Parathyroid adenoma (tissue), 2 donors: ENCODE results near the gene RTN4.

Experiments used
- H2AFZ ChIP-seq: fragments of 300-600 bp; sonication (generic); one replicate; pipeline ENCODE4 v1.7.0; 2017; ENCODE audit warnings: antibody characterized with exemption, mild to moderate bottlenecking
- H3K27ac ChIP-seq: fragments of 300-600 bp; sonication (generic); one replicate; pipeline ENCODE4 v1.7.0; 2017
- H3K27me3 ChIP-seq: fragments of 300-600 bp; sonication (generic); one replicate; pipeline ENCODE4 v1.7.0; 2017; ENCODE audit warnings: low read length; ENCODE audit not compliant: control insufficient read depth, insufficient read depth
- H3K36me3 ChIP-seq: fragments of 300-600 bp; sonication (generic); one replicate; pipeline ENCODE4 v1.7.0; 2017; ENCODE audit warnings: low read length; ENCODE audit not compliant: control insufficient read depth, insufficient read depth
- H3K4me1 ChIP-seq: fragments of 300-600 bp; sonication (generic); one replicate; pipeline ENCODE4 v1.7.0; 2017; ENCODE audit warnings: control low read depth
- H3K4me2 ChIP-seq: fragments of 300-600 bp; sonication (generic); one replicate; pipeline ENCODE4 v1.7.0; 2017; ENCODE audit warnings: low read length
- H3K4me3 ChIP-seq: fragments of 300-600 bp; sonication (generic); one replicate; pipeline ENCODE4 v1.7.0; 2017; ENCODE audit warnings: low read depth, low read length
- H3K79me2 ChIP-seq: fragments of 300-600 bp; sonication (generic); one replicate; pipeline ENCODE4 v1.7.0; 2017; ENCODE audit warnings: control low read depth
- H3K9ac ChIP-seq: fragments of 300-600 bp; sonication (generic); one replicate; pipeline ENCODE4 v1.7.0; 2017; ENCODE audit warnings: mild to moderate bottlenecking
- H3K9me3 ChIP-seq: fragments of 300-600 bp; sonication (generic); one replicate; pipeline ENCODE4 v1.7.0; 2017; ENCODE audit warnings: low read length; ENCODE audit not compliant: control insufficient read depth
- TF ChIP-seq, protein P1 (sequence below): fragments of 300-600 bp; sonication (generic); IDR thresholded peaks from one replicate; pipeline ENCODE4 v1.7.0; 2017; ENCODE audit warnings: antibody characterized with exemption, mild to moderate bottlenecking
- donor health status: primary hyperparathyroidism.

Gene RTN4

DNA sequence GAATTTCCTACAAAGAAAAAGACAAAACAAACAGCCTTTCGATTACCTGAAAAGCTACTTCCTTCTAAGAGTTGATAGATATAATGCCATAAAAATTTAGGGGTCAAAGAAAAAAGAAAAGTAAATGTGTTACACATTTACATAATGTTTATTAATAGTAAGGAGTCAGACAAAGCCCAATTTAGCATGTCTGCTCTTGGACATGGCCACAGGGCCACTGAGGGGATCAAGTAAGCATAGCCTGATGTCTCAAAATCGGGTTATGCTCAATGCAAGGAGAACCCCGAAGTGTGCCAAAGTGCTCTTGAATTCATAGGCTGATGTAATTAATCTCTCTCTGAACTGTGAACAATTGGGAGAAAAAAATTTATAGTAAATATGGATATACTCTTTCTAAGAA lies 61.6 kb downstream of the RTN4 start:
- Histone ChIP-seq H3K9me3 (no peaks in the 10 kb centered on the region), H3K27me3 (no peaks in the 10 kb centered on the region), H3K9ac (no peak overlapping the region), H3K4me1 (peaks cover 5% of the 10 kb centered on the region), H3K79me2 (peaks cover 15% of the 10 kb centered on the region), H3K4me2 (no peak overlapping the region), H3K27ac (no peak overlapping the region), H2AFZ (no peak overlapping the region), H3K36me3 (no peaks in the 10 kb centered on the region), H3K4me3 (no peak overlapping the region)
- TF ChIP-seq, protein P1, sequence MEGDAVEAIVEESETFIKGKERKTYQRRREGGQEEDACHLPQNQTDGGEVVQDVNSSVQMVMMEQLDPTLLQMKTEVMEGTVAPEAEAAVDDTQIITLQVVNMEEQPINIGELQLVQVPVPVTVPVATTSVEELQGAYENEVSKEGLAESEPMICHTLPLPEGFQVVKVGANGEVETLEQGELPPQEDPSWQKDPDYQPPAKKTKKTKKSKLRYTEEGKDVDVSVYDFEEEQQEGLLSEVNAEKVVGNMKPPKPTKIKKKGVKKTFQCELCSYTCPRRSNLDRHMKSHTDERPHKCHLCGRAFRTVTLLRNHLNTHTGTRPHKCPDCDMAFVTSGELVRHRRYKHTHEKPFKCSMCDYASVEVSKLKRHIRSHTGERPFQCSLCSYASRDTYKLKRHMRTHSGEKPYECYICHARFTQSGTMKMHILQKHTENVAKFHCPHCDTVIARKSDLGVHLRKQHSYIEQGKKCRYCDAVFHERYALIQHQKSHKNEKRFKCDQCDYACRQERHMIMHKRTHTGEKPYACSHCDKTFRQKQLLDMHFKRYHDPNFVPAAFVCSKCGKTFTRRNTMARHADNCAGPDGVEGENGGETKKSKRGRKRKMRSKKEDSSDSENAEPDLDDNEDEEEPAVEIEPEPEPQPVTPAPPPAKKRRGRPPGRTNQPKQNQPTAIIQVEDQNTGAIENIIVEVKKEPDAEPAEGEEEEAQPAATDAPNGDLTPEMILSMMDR: no peak

DNA sequence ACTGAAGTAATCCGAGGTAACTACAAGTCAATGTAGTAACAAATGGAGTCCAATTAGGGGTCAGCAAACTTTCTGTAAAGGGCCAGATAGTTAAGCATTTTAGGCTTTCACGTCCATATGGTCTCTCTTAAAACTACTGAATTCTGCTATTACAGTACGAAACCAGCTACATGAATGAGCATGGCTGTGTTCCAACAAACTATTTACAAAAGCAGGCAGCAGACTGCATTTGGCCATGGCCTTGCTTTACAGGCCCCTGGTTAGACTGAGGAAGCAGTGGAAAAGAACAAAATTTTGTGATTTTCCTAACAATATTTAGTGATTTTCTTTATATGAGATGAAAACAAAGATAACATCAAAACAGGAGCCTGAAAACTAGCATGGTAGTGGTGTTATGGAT lies 64.0 kb downstream of the RTN4 start:
- Histone ChIP-seq H3K4me3 (no peak overlapping the region), H3K27me3 (no peaks in the 10 kb centered on the region), H3K4me2 (no peak overlapping the region), H3K9ac (no peak overlapping the region), H3K9me3 (no peaks in the 10 kb centered on the region), H3K27ac (no peak overlapping the region), H3K4me1 (peaks cover 7% of the 10 kb centered on the region), H2AFZ (no peak overlapping the region), H3K79me2 (peaks cover 4% of the 10 kb centered on the region), H3K36me3 (no peaks in the 10 kb centered on the region)
- TF ChIP-seq, protein P1: no peak

DNA sequence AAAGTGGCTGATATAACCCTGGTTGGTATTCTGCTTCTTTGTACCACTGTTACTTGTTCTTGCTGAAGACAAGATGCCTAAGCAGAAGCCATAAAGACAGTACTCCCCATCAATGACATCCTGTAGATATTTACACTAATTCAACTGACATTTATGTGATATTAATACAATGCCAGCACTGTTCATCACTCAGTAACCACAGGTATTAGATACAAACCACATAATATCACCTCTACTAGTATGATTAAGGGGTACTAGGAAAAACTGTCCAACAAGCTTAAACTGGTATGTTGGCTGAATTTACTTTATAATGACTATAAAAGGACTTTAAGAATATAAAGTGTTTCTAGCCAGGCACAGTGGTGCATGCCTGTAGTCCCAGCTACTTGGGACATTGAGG lies 65.8 kb downstream of the RTN4 start:
- H3K4me3 ChIP-seq: no peak overlapping the region
- H3K9ac ChIP-seq: no peak overlapping the region
- H3K79me2 ChIP-seq: peaks cover 4% of the 10 kb centered on the region
- H3K4me2 ChIP-seq: no peak overlapping the region
- H3K27me3 ChIP-seq: no peaks in the 10 kb centered on the region
- H2AFZ ChIP-seq: no peak overlapping the region
- H3K36me3 ChIP-seq: no peaks in the 10 kb centered on the region
- TF ChIP-seq, protein P1: no peak
- H3K4me1 ChIP-seq: peaks cover 9% of the 10 kb centered on the region
- H3K27ac ChIP-seq: no peak overlapping the region
- H3K9me3 ChIP-seq: no peaks in the 10 kb centered on the region

DNA sequence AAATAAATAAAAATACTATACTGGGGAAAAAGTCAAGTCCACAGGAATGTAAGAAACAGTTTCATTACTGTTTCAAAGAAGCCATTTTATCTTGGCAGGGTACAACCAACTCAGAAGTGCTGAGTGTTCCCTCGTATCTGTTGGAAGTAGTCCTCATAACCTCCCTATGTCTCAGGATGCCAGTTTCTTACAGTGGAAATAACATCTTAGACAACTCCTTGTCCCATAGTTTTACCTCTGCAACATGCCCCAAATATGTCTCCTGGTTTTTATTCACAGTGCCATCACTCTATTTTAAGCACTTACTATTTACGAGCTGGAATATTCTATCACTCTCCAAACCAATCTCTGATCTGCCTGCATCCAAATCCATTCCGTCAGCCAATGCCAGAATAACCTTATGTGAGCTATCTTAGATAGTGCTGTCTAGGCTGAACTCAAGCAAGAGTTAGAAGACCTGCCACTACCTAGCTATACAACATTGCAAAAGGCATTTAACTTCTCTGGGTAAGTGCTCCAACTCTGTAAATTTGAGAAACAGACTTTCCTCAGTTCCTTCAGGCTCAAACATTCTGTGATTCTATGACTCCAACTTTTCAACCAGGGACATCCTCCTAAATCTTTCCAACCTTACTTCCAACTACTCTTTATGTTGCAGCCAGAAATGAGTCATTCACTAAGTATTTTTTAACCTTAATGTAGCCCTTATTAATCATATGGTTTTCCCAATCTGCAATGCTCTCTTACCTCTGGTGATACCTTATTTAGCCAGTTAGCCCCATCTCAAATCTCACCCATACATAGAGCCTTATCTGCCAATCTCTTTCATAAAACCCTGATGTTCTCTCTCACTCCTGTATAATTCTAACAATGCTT lies 66.7 kb downstream of the RTN4 start:
- Histone ChIP-seq H2AFZ (no peak overlapping the region), H3K4me3 (no peak overlapping the region), H3K27ac (no peak overlapping the region), H3K4me1 (peaks cover 12% of the 10 kb centered on the region), H3K9me3 (no peaks in the 10 kb centered on the region), H3K79me2 (peaks cover 4% of the 10 kb centered on the region), H3K9ac (no peak overlapping the region), H3K4me2 (no peak overlapping the region), H3K27me3 (no peaks in the 10 kb centered on the region), H3K36me3 (no peaks in the 10 kb centered on the region)
- TF ChIP-seq, protein P1: no peak

DNA sequence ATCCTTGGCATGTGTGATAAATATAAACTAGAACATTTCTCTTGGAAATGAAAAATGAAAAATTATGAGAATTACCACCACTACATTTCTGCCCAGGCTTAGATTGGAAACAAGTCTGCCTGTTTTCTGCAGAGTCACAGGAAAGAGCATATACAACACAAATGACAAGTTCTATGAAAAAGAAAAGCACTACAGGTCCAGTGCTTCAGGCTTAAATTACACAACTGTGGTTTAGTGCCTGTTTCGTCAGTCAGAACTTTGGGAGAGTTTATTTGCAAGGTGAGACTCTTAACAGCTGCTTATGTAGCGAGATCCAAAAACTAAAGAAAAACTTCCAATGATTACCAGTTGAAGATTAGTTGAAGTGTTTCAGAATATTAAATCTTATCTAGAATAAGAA lies 68.9 kb downstream of the RTN4 start:
- Histone ChIP-seq H3K27ac (no peak overlapping the region), H3K4me3 (no peak overlapping the region), H3K4me1 (peaks cover 18% of the 10 kb centered on the region)

More for the DNA sequence above, 68.9 kb downstream of the RTN4 start:
- H3K4me2 ChIP-seq: no peak overlapping the region
- H3K9ac ChIP-seq: no peak overlapping the region
- peaks cover 7% of the 10 kb centered on the region for H3K79me2 ChIP-seq
- no peak overlapping the region for H2AFZ ChIP-seq
- no peaks in the 10 kb centered on the region for H3K36me3 ChIP-seq
- H3K27me3 ChIP-seq: no peaks in the 10 kb centered on the region
- TF ChIP-seq, protein P1: no peak
- no peaks in the 10 kb centered on the region for H3K9me3 ChIP-seq
